ENCODE results near the gene HOXD12.

DNA sequence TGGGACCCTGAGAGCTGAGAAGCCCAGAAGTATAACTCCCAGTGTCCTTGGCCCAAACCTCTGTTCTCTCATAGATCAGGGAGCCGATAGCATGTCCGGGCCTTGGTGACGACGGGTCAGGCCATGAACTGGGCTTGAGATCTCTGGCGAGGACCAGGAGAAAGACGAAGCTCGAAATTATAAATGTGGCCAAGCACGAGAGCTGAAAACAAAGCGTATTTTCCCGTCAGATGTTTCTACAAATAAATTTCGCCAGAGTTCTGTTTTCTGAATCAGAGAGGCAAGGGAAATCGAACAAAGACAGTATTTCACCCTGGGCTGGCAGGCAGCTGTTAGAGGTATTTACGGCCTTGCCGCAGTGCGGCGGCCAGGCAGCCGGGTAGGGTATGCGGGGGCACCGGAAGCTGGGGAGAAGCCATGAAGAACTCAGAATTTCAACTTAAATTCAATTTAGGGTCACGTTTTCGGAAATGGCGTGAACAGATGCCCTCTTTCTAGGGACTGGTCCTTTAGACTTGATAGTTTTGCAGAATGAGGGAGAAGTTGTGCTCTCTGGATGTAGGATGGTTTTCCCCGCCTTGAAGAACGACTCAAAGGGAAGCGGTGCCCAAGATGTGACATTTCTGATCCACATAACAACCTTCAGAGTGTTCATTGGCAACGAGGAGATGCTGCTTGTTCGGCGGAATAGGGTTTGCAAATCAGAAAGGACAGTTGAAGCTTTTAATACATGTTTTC, 39.5 kb downstream of the HOXD12 start:
- TF ChIP-seq CTCF (IDR thresholded peaks at IDR 0.05; ENCODE audit: low read depth, low read length), result no peak
- TF ChIP-seq POLR2A (IDR thresholded peaks at IDR 0.05; ENCODE audit: extremely low read depth, insufficient read length), result no peak
- no peak for TF ChIP-seq MYC (IDR thresholded peaks at IDR 0.05; ENCODE audit: low read depth, low read length)
- no peak for TF ChIP-seq MAX (IDR thresholded peaks at IDR 0.05; ENCODE audit: low read depth, low read length)
